Upper lobe of right lung (tissue), 1 donor: Measurements from ENCODE around the gene TPRX2. TPM values are rescaled to one million over a fixed set of nuclear protein-coding genes. Genes with fewer than 3 reads are reported as not detected.
"Not testable (repeated sequence)": the region's sequence is repeated elsewhere in the genome, so short reads cannot be mapped to it uniquely, and the experiment has no call there.

Source experiments
- ATAC-seq: fragments of 200-7000 bp; cut with Tn5 transposase; one replicate; pipeline ENCODE4 v1.9.1; 2020; ENCODE audit warnings: mild to moderate bottlenecking, moderate library complexity
- DNase-seq: peaks from one replicate; pipeline ENCODE4 v3.0.0-alpha.2; 2020
- H3K27ac ChIP-seq: fragments of 200-600 bp; one replicate; pipeline ENCODE4 v1.8.0; 2022
- H3K27me3 ChIP-seq: fragments of 200-600 bp; one replicate; pipeline ENCODE4 v1.8.0; 2022; ENCODE audit warnings: mild to moderate bottlenecking
- H3K36me3 ChIP-seq: fragments of 200-600 bp; one replicate; pipeline ENCODE4 v1.8.0; 2022
- H3K4me1 ChIP-seq: fragments of 200-600 bp; one replicate; pipeline ENCODE4 v1.8.0; 2022
- H3K4me3 ChIP-seq: fragments of 200-600 bp; one replicate; pipeline ENCODE4 v1.8.0; 2022; ENCODE audit warnings: mild to moderate bottlenecking
- H3K9me3 ChIP-seq: fragments of 200-600 bp; one replicate; pipeline ENCODE4 v1.8.0; 2022
- intact Hi-C: fragments of 100-400 bp; cut with DNase I; formaldehyde crosslinking; loops from one replicate; pipeline ENCODE4 v1.11.0; 2022
- total RNA-seq: library from RNA; stranded (reverse); fragmentation: NEBNext Ultra II Directional; extraction: Animal tissue kit (Norgen Biotek cat#: 25700); gene quantifications from one replicate; pipeline ENCODE4 v1.2.1, GENCODE V29; 2021
- TF ChIP-seq, protein P1 (sequence below): fragments of 200-600 bp; IDR thresholded peaks from one replicate; pipeline ENCODE4 v1.8.0; 2022; ENCODE audit warnings: antibody characterized with exemption
- donor health status: DM: no; HTN: yes; CAD: no; lungs with severe emphysema.

Gene TPRX2
- total RNA-seq, 1 donor from 2014 or later: not detected

DNA sequence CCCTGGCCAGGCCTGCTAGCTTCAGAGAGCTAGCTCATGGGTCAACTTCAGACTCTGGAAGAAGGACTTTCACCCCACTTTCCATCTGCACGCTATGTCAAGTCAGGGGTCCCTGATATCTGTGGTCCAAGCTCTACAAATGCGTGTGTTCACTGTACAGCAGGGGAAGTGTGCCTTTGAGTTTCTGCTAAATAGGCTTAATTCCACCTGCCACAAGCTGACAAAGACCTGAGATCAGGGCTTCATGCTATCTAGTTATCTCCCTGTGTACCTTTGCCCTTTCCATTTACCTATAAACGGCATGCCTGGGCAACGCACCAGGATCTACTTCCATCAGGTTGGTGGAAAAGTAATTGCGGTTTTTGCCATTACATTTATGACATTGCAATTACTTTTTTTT lies 37.7 kb downstream of the TPRX2 start:
- intact Hi-C loops: no loop called here
- Histone ChIP-seq H3K4me1 (peaks cover 3% of the 10 kb centered on the region), H3K27me3 (no peaks in the 10 kb centered on the region), H3K4me3 (no peak overlapping the region), H3K9me3 (no peaks in the 10 kb centered on the region), H3K27ac (no peak overlapping the region), H3K36me3 (no peaks in the 10 kb centered on the region)
- TF ChIP-seq, protein P1, sequence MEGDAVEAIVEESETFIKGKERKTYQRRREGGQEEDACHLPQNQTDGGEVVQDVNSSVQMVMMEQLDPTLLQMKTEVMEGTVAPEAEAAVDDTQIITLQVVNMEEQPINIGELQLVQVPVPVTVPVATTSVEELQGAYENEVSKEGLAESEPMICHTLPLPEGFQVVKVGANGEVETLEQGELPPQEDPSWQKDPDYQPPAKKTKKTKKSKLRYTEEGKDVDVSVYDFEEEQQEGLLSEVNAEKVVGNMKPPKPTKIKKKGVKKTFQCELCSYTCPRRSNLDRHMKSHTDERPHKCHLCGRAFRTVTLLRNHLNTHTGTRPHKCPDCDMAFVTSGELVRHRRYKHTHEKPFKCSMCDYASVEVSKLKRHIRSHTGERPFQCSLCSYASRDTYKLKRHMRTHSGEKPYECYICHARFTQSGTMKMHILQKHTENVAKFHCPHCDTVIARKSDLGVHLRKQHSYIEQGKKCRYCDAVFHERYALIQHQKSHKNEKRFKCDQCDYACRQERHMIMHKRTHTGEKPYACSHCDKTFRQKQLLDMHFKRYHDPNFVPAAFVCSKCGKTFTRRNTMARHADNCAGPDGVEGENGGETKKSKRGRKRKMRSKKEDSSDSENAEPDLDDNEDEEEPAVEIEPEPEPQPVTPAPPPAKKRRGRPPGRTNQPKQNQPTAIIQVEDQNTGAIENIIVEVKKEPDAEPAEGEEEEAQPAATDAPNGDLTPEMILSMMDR: no peak
- no peak for DNase-seq
- ATAC-seq: no peak

DNA sequence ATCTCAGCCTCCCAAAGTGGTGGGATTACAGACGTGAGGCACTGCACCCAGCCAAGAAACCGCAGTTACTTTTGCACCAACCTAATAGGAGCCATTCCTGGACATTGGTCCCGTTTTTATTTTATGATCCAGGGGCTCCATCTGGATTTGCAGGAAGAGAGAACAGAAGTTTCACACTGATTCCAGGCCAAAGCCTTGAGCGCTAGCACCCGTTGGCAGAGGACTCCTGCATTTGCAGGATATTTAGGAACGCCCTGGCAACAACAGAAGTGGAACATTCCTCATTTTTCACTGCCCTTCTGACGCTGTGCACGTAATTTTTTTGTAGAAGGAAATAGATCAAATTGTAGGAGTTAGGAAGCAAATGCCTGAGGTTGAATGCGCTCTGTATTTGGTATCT lies 38.8 kb downstream of the TPRX2 start:
- TF ChIP-seq, protein P1: no peak
- Histone ChIP-seq H3K9me3 (no peaks in the 10 kb centered on the region), H3K4me3 (no peak overlapping the region), H3K36me3 (no peaks in the 10 kb centered on the region), H3K27me3 (peaks cover 6% of the 10 kb centered on the region), H3K4me1 (peaks cover 3% of the 10 kb centered on the region), H3K27ac (no peak overlapping the region)
- intact Hi-C loops: no loop called here
- ATAC-seq: no peak
- DNase-seq: no peak

DNA sequence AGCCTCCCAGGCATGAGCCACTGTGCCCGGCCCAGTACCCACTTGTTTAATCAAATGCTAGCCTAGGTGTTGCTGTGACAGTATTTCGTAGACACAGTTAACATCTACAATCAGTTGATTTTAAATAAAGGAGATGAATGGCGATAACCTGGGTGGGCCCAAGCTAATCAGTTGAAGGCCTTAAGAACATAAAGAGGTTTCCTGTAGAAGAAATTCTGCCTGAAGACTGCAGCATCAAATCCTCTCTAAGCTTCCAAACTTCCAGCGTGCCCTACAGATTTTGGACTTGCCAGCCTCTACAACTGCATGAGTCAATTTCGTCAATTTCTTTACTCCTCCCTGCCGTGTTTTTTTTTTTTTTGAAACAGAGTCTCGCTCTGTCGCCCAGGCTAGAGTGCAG lies 40.3 kb downstream of the TPRX2 start:
- no peak for DNase-seq

DNA sequence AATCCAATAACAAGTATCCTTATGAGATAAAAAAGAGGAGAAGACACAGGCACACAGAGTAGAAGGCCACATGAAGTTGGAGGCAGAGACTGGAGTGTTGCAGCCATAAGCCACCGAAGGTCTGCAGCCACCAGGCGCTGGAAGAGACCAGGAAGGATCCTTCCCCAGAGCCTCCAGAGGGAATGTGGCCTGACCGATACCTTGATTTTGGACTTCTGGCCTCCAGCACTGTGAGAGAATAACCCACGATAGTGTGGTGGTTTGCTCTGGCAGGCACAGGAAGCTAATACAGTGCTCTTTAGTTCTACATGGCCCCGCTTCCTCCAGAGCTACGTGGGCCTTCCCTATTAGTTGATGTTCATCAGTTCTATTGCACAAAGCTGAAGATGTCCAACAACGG lies 42.3 kb downstream of the TPRX2 start:
- DNase-seq (no peak), ATAC-seq (no peak)
- intact Hi-C loops: no loop called here
- TF ChIP-seq, protein P1: no peak
- Histone ChIP-seq H3K4me1 (no peaks in the 10 kb centered on the region), H3K4me3 (no peak overlapping the region), H3K36me3 (no peaks in the 10 kb centered on the region), H3K9me3 (no peaks in the 10 kb centered on the region), H3K27ac (no peak overlapping the region), H3K27me3 (peaks cover 6% of the 10 kb centered on the region)

More for the DNA sequence above, 40.3 kb downstream of the TPRX2 start:
- H3K4me3 ChIP-seq: no peak overlapping the region
- peaks cover 3% of the 10 kb centered on the region for H3K4me1 ChIP-seq
- H3K27ac ChIP-seq: no peak overlapping the region
- H3K9me3 ChIP-seq: no peaks in the 10 kb centered on the region
- ATAC-seq: no peak
- no peaks in the 10 kb centered on the region for H3K36me3 ChIP-seq
- intact Hi-C loops: no loop called here
- TF ChIP-seq, protein P1: no peak
- peaks cover 6% of the 10 kb centered on the region for H3K27me3 ChIP-seq

DNA sequence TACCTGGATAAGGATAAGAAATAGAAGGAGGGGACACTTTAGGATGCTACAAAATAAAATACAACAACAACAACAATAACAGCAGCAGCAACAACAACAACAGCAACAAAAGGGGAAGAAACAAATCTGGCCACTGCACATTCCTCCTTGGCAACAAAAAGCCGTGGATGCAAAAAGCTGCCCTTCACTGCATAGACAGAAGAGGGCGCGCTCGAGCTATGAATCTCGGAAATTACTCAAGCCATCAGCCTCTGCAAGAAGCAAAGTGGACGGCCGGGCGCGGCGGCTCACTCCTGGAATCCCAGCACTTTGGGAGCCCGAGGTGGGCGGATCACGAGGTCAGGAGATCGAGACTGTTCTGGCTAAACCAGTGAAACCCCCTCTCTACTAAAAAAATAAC lies 50.3 kb downstream of the TPRX2 start:
- H3K4me1 ChIP-seq, intact Hi-C loops, H3K4me3 ChIP-seq, H3K9me3 ChIP-seq, H3K27me3 ChIP-seq, H3K36me3 ChIP-seq, H3K27ac ChIP-seq, ATAC-seq: not testable (repeated sequence)
- DNase-seq: peak; percentile 79
- TF ChIP-seq, protein P1: peak; percentile 44

DNA sequence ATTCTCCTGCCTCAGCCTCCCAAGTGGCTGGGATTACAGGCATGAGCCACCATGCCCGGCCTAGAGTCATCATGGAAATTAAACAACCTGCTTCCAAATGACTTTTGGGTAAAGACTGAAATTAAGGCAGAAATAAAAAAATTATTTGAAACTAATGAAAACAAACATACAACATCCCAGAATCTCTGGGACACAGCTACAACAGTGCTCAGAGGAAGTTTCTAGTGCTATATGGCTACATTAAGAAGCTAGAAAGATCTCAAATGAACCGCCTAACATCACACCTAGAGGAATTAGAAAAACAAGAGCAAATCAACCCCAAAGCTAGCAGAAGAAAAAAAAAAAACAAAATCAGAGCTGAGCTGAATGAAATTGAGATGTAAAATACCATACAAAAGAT lies 51.2 kb downstream of the TPRX2 start:
- H3K9me3 ChIP-seq, H3K27ac ChIP-seq, H3K4me3 ChIP-seq, H3K36me3 ChIP-seq, DNase-seq, H3K27me3 ChIP-seq, ATAC-seq, H3K4me1 ChIP-seq, intact Hi-C loops: not testable (repeated sequence)

Other genes starting within 250 kb of the TPRX2 start
- gene EHD2, start 145.8 kb upstream of the TPRX2 start, total RNA-seq: 210 TPM
- 260 TPM for gene NOP53, start 113.7 kb upstream of the TPRX2 start, total RNA-seq
- 262 TPM for gene SELENOW, start 80.5 kb upstream of the TPRX2 start, total RNA-seq
- gene TPRX1, start 54.7 kb upstream of the TPRX2 start, total RNA-seq: not detected
- not detected for gene CRX, start 37.3 kb upstream of the TPRX2 start, total RNA-seq
- gene SULT2A1, start 27.1 kb downstream of the TPRX2 start, total RNA-seq: not detected
- gene BSPH1, start 132.9 kb downstream of the TPRX2 start, total RNA-seq: not detected
- not detected for gene ELSPBP1, start 135.4 kb downstream of the TPRX2 start, total RNA-seq
- not detected for gene CABP5, start 184.8 kb downstream of the TPRX2 start, total RNA-seq